Activated naive CD4-positive, alpha-beta T cell treated with anti-CD3 and anti-CD28 coated beads, Interleukin-2, amount 50 U/mL, for 72 hours (primary cell): Measurements from ENCODE around the gene THBS4. TPM values are rescaled to one million over a fixed set of nuclear protein-coding genes. Genes with fewer than 3 reads are reported as not detected.

ENCODE experiments used
- ATAC-seq, 2 donors: fragments of 150-1000 bp; cut with Tn5 transposase; 2 replicates each; pipeline ENCODE4 v1.10.0; 2021; ENCODE audit warnings: mild to moderate bottlenecking in 2 of 2, moderate library complexity in 2 of 2
- DNase-seq, 2 donors: peaks; one replicate each; pipeline ENCODE4 v3.0.0; 2021 to 2022; ENCODE audit warnings: low spot score in 2 of 2
- H3K27ac Mint-ChIP-seq, 2 donors: one replicate each; pipeline ENCODE4 v1.8.0; 2022; ENCODE audit warnings: mild to moderate bottlenecking in 2 of 2, mixed read lengths in 2 of 2
- H3K36me3 Mint-ChIP-seq, 2 donors: one replicate each; pipeline ENCODE4 v1.8.0; 2022; ENCODE audit warnings: mixed read lengths in 2 of 2
- H3K9me3 Mint-ChIP-seq, 2 donors: one replicate each; pipeline ENCODE4 v1.8.0; 2022; ENCODE audit warnings: mixed read lengths in 2 of 2
- total RNA-seq, 2 donors: library from RNA; stranded (reverse); gene quantifications; one replicate each; pipeline ENCODE4 v1.2.3, GENCODE V29; 2022

Gene THBS4
- total RNA-seq, 2 donors from 2014 or later: 2.0 TPM

- no peak for ATAC-seq
- Mint-ChIP-seq H3K36me3 (no peaks in the 10 kb centered on the region), H3K9me3 (no peaks in the 10 kb centered on the region), H3K27ac (peak overlapping the region in 1 of 2 donors; percentile 9)
- DNase-seq: no peak
These were observed 32.5 kb downstream of the THBS4 start for GRCh38 chr5:80067531-80068245.

- no peak for ATAC-seq
- no peaks in the 10 kb centered on the region for H3K9me3 Mint-ChIP-seq
- no peak overlapping the region for H3K27ac Mint-ChIP-seq
- no peaks in the 10 kb centered on the region for H3K36me3 Mint-ChIP-seq
- no peak for DNase-seq
These were observed 33.1 kb downstream of the THBS4 start for GRCh38 chr5:80068246-80068636.

GRCh38 chr5:80068775-80069174 lies 33.6 kb downstream of the THBS4 start:
- ATAC-seq (no peak), DNase-seq (no peak)
- Mint-ChIP-seq H3K36me3 (no peaks in the 10 kb centered on the region), H3K27ac (no peak overlapping the region), H3K9me3 (no peaks in the 10 kb centered on the region)

GRCh38 chr5:80069251-80069800 lies 34.2 kb downstream of the THBS4 start:
- Mint-ChIP-seq H3K9me3 (no peaks in the 10 kb centered on the region), H3K36me3 (no peaks in the 10 kb centered on the region), H3K27ac (peak overlapping the region; percentile 39 to 56)
- DNase-seq (no peak), ATAC-seq (no peak)

GRCh38 chr5:80069918-80070318 lies 34.8 kb downstream of the THBS4 start:
- Mint-ChIP-seq H3K27ac (peak overlapping the region; percentile 39 to 56), H3K9me3 (no peaks in the 10 kb centered on the region), H3K36me3 (no peaks in the 10 kb centered on the region)
- DNase-seq (no peak), ATAC-seq (no peak)

- Mint-ChIP-seq H3K9me3 (no peaks in the 10 kb centered on the region), H3K27ac (peak overlapping the region in 1 of 2 donors; percentile 39), H3K36me3 (no peaks in the 10 kb centered on the region)
- DNase-seq: no peak
- ATAC-seq: no peak
These were observed 35.3 kb downstream of the THBS4 start for GRCh38 chr5:80070338-80071056.

GRCh38 chr5:80071510-80072021 lies 36.4 kb downstream of the THBS4 start:
- H3K27ac Mint-ChIP-seq: no peak overlapping the region
- no peak for ATAC-seq
- H3K9me3 Mint-ChIP-seq: no peaks in the 10 kb centered on the region
- DNase-seq: no peak
- H3K36me3 Mint-ChIP-seq: no peaks in the 10 kb centered on the region

- Mint-ChIP-seq H3K36me3 (no peaks in the 10 kb centered on the region), H3K27ac (no peak overlapping the region), H3K9me3 (no peaks in the 10 kb centered on the region)
- DNase-seq (no peak), ATAC-seq (no peak)
These were observed 37.2 kb downstream of the THBS4 start for GRCh38 chr5:80072103-80073073.

- ATAC-seq: no peak
- Mint-ChIP-seq H3K36me3 (no peaks in the 10 kb centered on the region), H3K27ac (no peak overlapping the region), H3K9me3 (no peaks in the 10 kb centered on the region)
- DNase-seq: no peak
These were observed 41.2 kb downstream of the THBS4 start for GRCh38 chr5:80076131-80077050.

GRCh38 chr5:80077051-80077714 lies 42.0 kb downstream of the THBS4 start:
- Mint-ChIP-seq H3K27ac (no peak overlapping the region), H3K9me3 (no peaks in the 10 kb centered on the region), H3K36me3 (no peaks in the 10 kb centered on the region)
- ATAC-seq (no peak), DNase-seq (no peak)

GRCh38 chr5:80078921-80079320 lies 43.8 kb downstream of the THBS4 start:
- DNase-seq (no peak), ATAC-seq (no peak)
- H3K27ac Mint-ChIP-seq: peak overlapping the region in 1 of 2 donors; percentile 23
- H3K9me3 Mint-ChIP-seq: no peaks in the 10 kb centered on the region
- H3K36me3 Mint-ChIP-seq: no peaks in the 10 kb centered on the region

GRCh38 chr5:80082281-80082680 lies 47.1 kb downstream of the THBS4 start:
- no peaks in the 10 kb centered on the region for H3K36me3 Mint-ChIP-seq
- H3K9me3 Mint-ChIP-seq: no peaks in the 10 kb centered on the region
- ATAC-seq (no peak), DNase-seq (no peak)
- peak overlapping the region in 1 of 2 donors; percentile 68 for H3K27ac Mint-ChIP-seq

GRCh38 chr5:80082731-80083100 lies 47.6 kb downstream of the THBS4 start:
- H3K27ac Mint-ChIP-seq: peak overlapping the region in 1 of 2 donors; percentile 68

GRCh38 chr5:80083101-80083890 lies 48.1 kb downstream of the THBS4 start:
- peak overlapping the region; percentile 68 to 73 for H3K27ac Mint-ChIP-seq
- ATAC-seq (peak; percentile 78 to 80), DNase-seq (peak in 1 of 2 donors; percentile 21)
- no peaks in the 10 kb centered on the region for H3K9me3 Mint-ChIP-seq
- no peaks in the 10 kb centered on the region for H3K36me3 Mint-ChIP-seq

More at GRCh38 chr5:80082731-80083100, 47.6 kb downstream of the THBS4 start:
- Mint-ChIP-seq H3K9me3 (no peaks in the 10 kb centered on the region), H3K36me3 (no peaks in the 10 kb centered on the region)
- ATAC-seq (peak; percentile 71 to 73), DNase-seq (peak; percentile 61 to 69)

- no peaks in the 10 kb centered on the region for H3K36me3 Mint-ChIP-seq
- ATAC-seq (no peak), DNase-seq (no peak)
- no peaks in the 10 kb centered on the region for H3K9me3 Mint-ChIP-seq
- H3K27ac Mint-ChIP-seq: no peak overlapping the region
These were observed 55.7 kb downstream of the THBS4 start for GRCh38 chr5:80090884-80091166.
